H1 (cell line): ENCODE results near the gene ZBTB20. TPM values are rescaled to one million over a fixed set of nuclear protein-coding genes. Genes with fewer than 3 reads are reported as not detected.

ENCODE experiments used
- CTCF ChIA-PET: fragments of 300-600 bp; sonication (Branson Sonifier 250); formaldehyde crosslinking; loops from one replicate; lab custom pipeline; 2021; ENCODE audit not compliant: partially characterized antibody; lab: Charles Lee
- POLR2A ChIA-PET: fragments of 300-600 bp; sonication (Branson Sonifier 250); formaldehyde crosslinking; loops from one replicate; lab custom pipeline; 2021; ENCODE audit warnings: inconsistent platforms; ENCODE audit not compliant: partially characterized antibody; lab: Charles Lee
- DNase-seq, 2 experiments: peaks; one replicate each; pipeline versions ENCODE4 v3.0.0 to v3.0.0-alpha.2; 2010 to 2022; ENCODE audit warnings: low spot score in 2 of 2, low read depth in 1 of 2, mixed read lengths in 1 of 2
- FAIRE-seq: peaks from 2 replicates; lab custom pipeline; 2011; peaks lifted over from hg19 to GRCh38; lab: Jason Lieb, UNC
- H2AFZ ChIP-seq: 2 replicates; pipeline ENCODE4 v1.8.1; 2012; ENCODE audit warnings: low read length, inconsistent platforms
- H2AK5ac ChIP-seq: 2 replicates; pipeline ENCODE4 v1.6.1; 2013; ENCODE audit warnings: low read depth, low read length
- H2BK120ac ChIP-seq: replicated peaks from 2 replicates; pipeline ENCODE3; 2013; ENCODE audit warnings: low read depth, low read length, inconsistent platforms
- H2BK12ac ChIP-seq: 2 replicates; pipeline ENCODE4 v1.6.1; 2013; ENCODE audit warnings: low read depth, low read length
- H2BK15ac ChIP-seq: 2 replicates; pipeline ENCODE4 v1.6.1; 2013; ENCODE audit warnings: low read length
- H2BK20ac ChIP-seq: 2 replicates; pipeline ENCODE4 v1.6.1; 2013; ENCODE audit warnings: low read length
- H2BK5ac ChIP-seq: 2 replicates; pipeline ENCODE4 v1.6.1; 2013; ENCODE audit warnings: low read depth, low read length
- H3K14ac ChIP-seq: 2 replicates; pipeline ENCODE4 v1.6.1; 2013; ENCODE audit warnings: inconsistent platforms; ENCODE audit not compliant: insufficient read length
- H3K18ac ChIP-seq: 2 replicates; pipeline ENCODE4 v1.6.1; 2013; ENCODE audit warnings: low read length; ENCODE audit errors: extremely low read depth
- H3K23ac ChIP-seq: 2 replicates; pipeline ENCODE4 v1.6.1; 2013; ENCODE audit warnings: inconsistent platforms; ENCODE audit not compliant: insufficient read length
- H3K23me2 ChIP-seq: 2 replicates; pipeline ENCODE4 v1.6.1; 2013; ENCODE audit warnings: low read depth, low read length
- H3K27ac ChIP-seq: 2 replicates; pipeline ENCODE4 v1.6.1; 2011; ENCODE audit warnings: low read depth, low read length, inconsistent platforms
- H3K27me3 ChIP-seq, 4 experiments: replicated peaks in 1 of 4; 1 replicate in 1 of 4; 2 replicates in 3 of 4; pipeline versions ENCODE4 v1.6.1 to v1.8.1; 2011 to 2013; ENCODE audit warnings: low read length in 3 of 4, mild to moderate bottlenecking in 3 of 4, inconsistent platforms in 2 of 4, mixed read lengths in 2 of 4, moderate library complexity in 1 of 4; ENCODE audit not compliant: control insufficient read depth in 3 of 4, insufficient read depth in 3 of 4; ENCODE audit errors: extremely low read depth in 1 of 4
- H3K36me3 ChIP-seq, 4 experiments: 2 replicates each; pipeline versions ENCODE4 v1.6.1 to v1.8.1; 2011 to 2013; ENCODE audit warnings: mild to moderate bottlenecking in 4 of 4, low read length in 3 of 4, moderate library complexity in 2 of 4, control low read depth in 1 of 4, inconsistent platforms in 1 of 4; ENCODE audit not compliant: insufficient read depth in 4 of 4, control insufficient read depth in 2 of 4
- H3K4ac ChIP-seq: replicated peaks from 2 replicates; pipeline ENCODE3; 2013; ENCODE audit warnings: low read length, low read depth, mixed read lengths, inconsistent platforms; ENCODE audit not compliant: insufficient read length
- H3K4me1 ChIP-seq, 4 experiments: replicated peaks in 1 of 4; 1 replicate in 1 of 4; 2 replicates in 3 of 4; pipeline versions ENCODE4 v1.6.1 to v1.8.1; 2011 to 2013; ENCODE audit warnings: low read length in 3 of 4, inconsistent platforms in 2 of 4, mixed read lengths in 1 of 4; ENCODE audit not compliant: insufficient read depth in 4 of 4, control insufficient read depth in 3 of 4
- H3K4me2 ChIP-seq, 2 experiments: 2 replicates each; pipeline versions ENCODE4 v1.6.1 to v1.8.1; 2011 to 2013; ENCODE audit warnings: low read depth in 2 of 2, low read length in 2 of 2, control low read depth in 1 of 2, inconsistent platforms in 1 of 2, mild to moderate bottlenecking in 1 of 2; ENCODE audit not compliant: insufficient read depth in 1 of 2
- H3K4me3 ChIP-seq, 4 experiments: fragments of 200-600, 300-600 bp in 1 of 4; sonication (generic), shearing (Covaris generic), sonication (Bioruptor Twin) in 1 of 4; 2 replicates each; pipeline versions ENCODE4 v1.5.1 to v1.8.1; 2011 to 2016; ENCODE audit warnings: low read length in 4 of 4, low read depth in 3 of 4, control low read depth in 2 of 4, inconsistent platforms in 2 of 4, mild to moderate bottlenecking in 2 of 4, mixed read lengths in 1 of 4, moderate library complexity in 1 of 4; ENCODE audit not compliant: insufficient read depth in 2 of 4; ENCODE audit errors: extremely low read depth in 1 of 4
- H3K56ac ChIP-seq: replicated peaks from 2 replicates; pipeline ENCODE3; 2013; ENCODE audit warnings: low read depth, mild to moderate bottlenecking, mixed read lengths, low read length, inconsistent platforms; ENCODE audit not compliant: insufficient read length
- H3K79me1 ChIP-seq: 2 replicates; pipeline ENCODE4 v1.6.1; 2013; ENCODE audit warnings: low read depth, low read length, control low read depth
- H3K79me2 ChIP-seq, 2 experiments: 2 replicates each; pipeline versions ENCODE4 v1.6.1 to v1.8.1; 2012 to 2013; ENCODE audit warnings: low read length in 2 of 2, mild to moderate bottlenecking in 2 of 2, inconsistent platforms in 1 of 2; ENCODE audit not compliant: insufficient read depth in 2 of 2, control insufficient read depth in 1 of 2
- H3K9ac ChIP-seq, 4 experiments: replicated peaks in 1 of 4; 1 replicate in 1 of 4; 2 replicates in 3 of 4; pipeline versions ENCODE4 v1.6.1 to v1.8.1; 2011 to 2013; ENCODE audit warnings: low read depth in 3 of 4, low read length in 3 of 4, control low read depth in 2 of 4, mild to moderate bottlenecking in 2 of 4, moderate library complexity in 2 of 4, inconsistent platforms in 1 of 4; ENCODE audit errors: extremely low read depth in 1 of 4
- H3K9me3 ChIP-seq, 2 experiments: 2 replicates each; pipeline versions ENCODE4 v1.6.1 to v1.8.1; 2012 to 2013; ENCODE audit warnings: mild to moderate bottlenecking in 2 of 2, moderate library complexity in 2 of 2, control low read depth in 1 of 2, inconsistent platforms in 1 of 2, low read depth in 1 of 2, low read length in 1 of 2, mixed read lengths in 1 of 2; ENCODE audit not compliant: insufficient read depth in 2 of 2
- H4K20me1 ChIP-seq, 2 experiments: replicated peaks in 1 of 2; 2 replicates each; pipeline versions ENCODE3 to v1.8.1; 2011 to 2013; ENCODE audit warnings: inconsistent platforms in 2 of 2, low read length in 2 of 2, mild to moderate bottlenecking in 1 of 2; ENCODE audit not compliant: insufficient read depth in 2 of 2, control insufficient read depth in 1 of 2
- H4K5ac ChIP-seq: 2 replicates; pipeline ENCODE4 v1.6.1; 2013; ENCODE audit warnings: low read length, low read depth, mixed read lengths, inconsistent platforms; ENCODE audit not compliant: insufficient read length
- H4K8ac ChIP-seq: 2 replicates; pipeline ENCODE4 v1.8.0; 2013; ENCODE audit warnings: mild to moderate bottlenecking, moderate library complexity, low read length, inconsistent platforms; ENCODE audit not compliant: insufficient read depth; ENCODE audit errors: extremely low read depth
- H4K91ac ChIP-seq: replicated peaks from 2 replicates; pipeline ENCODE3; 2013; ENCODE audit warnings: low read length, mixed read lengths, inconsistent platforms; ENCODE audit not compliant: insufficient read length
- ASH2L ChIP-seq: fragments of 200-600, 300-600 bp; sonication (generic); IDR thresholded peaks from one replicate; pipeline ENCODE4 v1.7.1; 2017; ENCODE audit warnings: low read length
- CBX8 ChIP-seq: fragments of 300-800, 300-1000 bp; sonication (generic); IDR thresholded peaks from 2 replicates; pipeline ENCODE4 v1.7.1; 2016; ENCODE audit warnings: low read depth, low read length, borderline replicate concordance
- FOSL1 ChIP-seq: IDR thresholded peaks from 2 replicates; pipeline ENCODE4 v1.6.1; 2011; ENCODE audit warnings: mild to moderate bottlenecking, low read depth, low read length, moderate library complexity; ENCODE audit not compliant: insufficient read depth
- GTF2F1 ChIP-seq: IDR thresholded peaks from 2 replicates; pipeline ENCODE4 v1.6.1; 2012; ENCODE audit warnings: low read depth, low read length, improper control_type of control experiment, borderline replicate concordance
- RFX5 ChIP-seq: IDR thresholded peaks from 2 replicates; pipeline ENCODE4 v1.6.1; 2011; ENCODE audit warnings: low read depth, low read length, improper control_type of control experiment, borderline replicate concordance
- SP1 ChIP-seq: IDR thresholded peaks from 2 replicates; pipeline ENCODE4 v1.6.1; 2011; ENCODE audit warnings: low read depth, low read length
- SP4 ChIP-seq: IDR thresholded peaks from 2 replicates; pipeline ENCODE4 v1.6.1; 2012; ENCODE audit warnings: low read length, inconsistent platforms
- ZNF274 ChIP-seq: IDR thresholded peaks from 2 replicates; pipeline ENCODE4 v1.7.0; 2012; ENCODE audit warnings: low read length, borderline replicate concordance; ENCODE audit errors: extremely low read depth
- WGBS, 2 experiments: shearing (Covaris generic) in 1 of 2; methylation state at CpG; one replicate each; pipeline versions ENCODE4 v1.1.6 to v1.1.7; 2013 to 2015; ENCODE audit warnings: low lambda C conversion rate in 2 of 2, mixed read lengths in 2 of 2, inconsistent platforms in 1 of 2, low coverage in 1 of 2, missing lambda C conversion rate in 1 of 2; ENCODE audit not compliant: insufficient replicate concordance in 2 of 2, insufficient coverage in 1 of 2, insufficient read length in 1 of 2; ENCODE audit errors: extremely low coverage in 1 of 2, missing lambda C conversion rate in 1 of 2; 5-methylcytosine and 5-hydroxymethylcytosine counted together
- polyA plus RNA-seq, 7 experiments: library from polyadenylated mRNA; depleted of rRNA in 3 of 7; stranded (reverse) in 5 of 7; unstranded in 2 of 7; fragments of >200 nt in 5 of 7; fragments of 200-250 nt in 2 of 7; gene quantifications; 1 replicate in 5 of 7; 2 replicates in 1 of 7; 4 replicates in 1 of 7; pipeline versions ENCODE4 v1.2.1 to v1.2.3, GENCODE V29; 2011 to 2013; ENCODE audit warnings: missing spikeins in 2 of 7, mixed read lengths in 2 of 7
- total RNA-seq: library from RNA; stranded (reverse); fragmentation: NEBNext Ultra II Directional; extraction: Animal tissue kit (Norgen Biotek cat#: 25700); gene quantifications from 2 replicates; pipeline ENCODE4 v1.2.1, GENCODE V29; 2021

ZBTB20 gene
- total and polyA plus RNA-seq, 2 of the 8 experiments (the other 6 are each of a cell fraction or from before 2014, with no cell fraction given) = 0.35 to 1.3 TPM

GRCh38 chr3:114378760-114379159, 768.3 kb downstream of the ZBTB20 start:
- H3K27me3 ChIP-seq = no peaks in the 10 kb centered on the region
- DNase-seq = no peak
- POLR2A ChIA-PET = no interaction called here
- H3K4me3 ChIP-seq = no peak overlapping the region
- H3K9me3 ChIP-seq = no peaks in the 10 kb centered on the region; a peak in 1 of 4 replicates
- H2BK15ac ChIP-seq = no peak overlapping the region
- peaks cover 0 to 3% (median 0%) of the 10 kb centered on the region in 4 experiments; a peak in 1 of 8 replicates for H3K36me3 ChIP-seq
- no peak overlapping the region for H3K27ac ChIP-seq
- H3K56ac ChIP-seq = no peak overlapping the region
- no peak overlapping the region for H4K5ac ChIP-seq
- H3K23ac ChIP-seq = no peak overlapping the region
- H2BK12ac ChIP-seq = no peak overlapping the region
- H2BK20ac ChIP-seq = no peak overlapping the region
- no peak overlapping the region for H3K9ac ChIP-seq
- H3K79me2 ChIP-seq = no peaks in the 10 kb centered on the region
- no peak overlapping the region for H2BK120ac ChIP-seq
- no peak overlapping the region for H3K14ac ChIP-seq
- H2AFZ ChIP-seq = no peak overlapping the region
- H3K79me1 ChIP-seq = no peaks in the 10 kb centered on the region
- H3K23me2 ChIP-seq = no peaks in the 10 kb centered on the region
- no peak overlapping the region for H2BK5ac ChIP-seq
- H3K4me2 ChIP-seq = no peak overlapping the region
- TF ChIP-seq FOSL1 (no peak), RFX5 (no peak), SP4 (no peak), ZNF274 (no peak), CBX8 (no peak), GTF2F1 (no peak), ASH2L (no peak), SP1 (no peak)
- H3K4me1 ChIP-seq = peaks cover 0 to 7% (median 3%) of the 10 kb centered on the region in 4 experiments; a peak in 2 of 7 replicates
- no peak overlapping the region for H3K4ac ChIP-seq
- WGBS, 2 experiments = 92% methylated on average over 5 of the region's 5 CpGs; no CpG with 5 or more reads in 1 of the 2 experiments
- H4K8ac ChIP-seq = no peak overlapping the region
- no peak overlapping the region for H4K91ac ChIP-seq
- H4K20me1 ChIP-seq = no peaks in the 10 kb centered on the region
- FAIRE-seq = no peak
- H2AK5ac ChIP-seq = no peak overlapping the region
- CTCF ChIA-PET = interaction anchor here (1.2 to 3.4 kb wide), 5 partner anchors 14 to 43 kb away, joined by 3 to 18 read pairs (median 5); no protein-coding TSS in a partner anchor
- H3K18ac ChIP-seq = no peak overlapping the region
